GM21515 (cell line): Measurements from ENCODE around the gene SMCO3.

Experiments
- ATAC-seq: cut with Tn5 transposase; IDR thresholded peaks from one replicate; pipeline ENCODE4 v1.9.1; 2021; ENCODE audit not compliant: unreplicated experiment

Gene SMCO3

GRCh38 chr12:14828892-14829291, 14.9 kb upstream of the SMCO3 start:
- peak; percentile 67 for ATAC-seq

GRCh38 chr12:14827043-14827442, 13.1 kb upstream of the SMCO3 start:
- ATAC-seq, result no peak

- no peak for ATAC-seq
Observed at GRCh38 chr12:14826491-14826890, 12.5 kb upstream of the SMCO3 start.

GRCh38 chr12:14825256-14825655, 11.3 kb upstream of the SMCO3 start:
- no peak for ATAC-seq

GRCh38 chr12:14824012-14824634, 10.1 kb upstream of the SMCO3 start:
- no peak for ATAC-seq

- no peak for ATAC-seq
Observed at GRCh38 chr12:14811486-14811885, 2.5 kb downstream of the SMCO3 start.

GRCh38 chr12:14810953-14811483, 3.0 kb downstream of the SMCO3 start:
- ATAC-seq, result no peak

GRCh38 chr12:14810167-14810952, 3.6 kb downstream of the SMCO3 start:
- no peak for ATAC-seq

GRCh38 chr12:14803830-14804160, 10.2 kb downstream of the SMCO3 start:
- peak; percentile 17 for ATAC-seq

GRCh38 chr12:14803011-14803829, 10.8 kb downstream of the SMCO3 start, which contains the start of the genes C12orf60 and WBP11:
Gene C12orf60 (plus strand): TSS chr12:14803670. CDS start chr12:14822936, 19,266 bp downstream.
Gene WBP11 (minus strand): TSS chr12:14803478. CDS start chr12:14801383, 2,095 bp downstream.
- peak; percentile 100 for ATAC-seq

GRCh38 chr12:14802721-14803010, 11.3 kb downstream of the SMCO3 start:
- ATAC-seq, result no peak

GRCh38 chr12:14802247-14802646, 11.7 kb downstream of the SMCO3 start:
- no peak for ATAC-seq

- ATAC-seq, result no peak
Observed at GRCh38 chr12:14795028-14795448, 18.9 kb downstream of the SMCO3 start.

- ATAC-seq, result no peak
Observed at GRCh38 chr12:14785568-14785967, 28.4 kb downstream of the SMCO3 start.

GRCh38 chr12:14784471-14784870, 29.5 kb downstream of the SMCO3 start:
- no peak for ATAC-seq

- peak; percentile 51 for ATAC-seq
Observed at GRCh38 chr12:14782756-14783155, 31.2 kb downstream of the SMCO3 start.

GRCh38 chr12:14781563-14781962, 32.4 kb downstream of the SMCO3 start:
- no peak for ATAC-seq

GRCh38 chr12:14780859-14781258, 33.1 kb downstream of the SMCO3 start:
- no peak for ATAC-seq

- ATAC-seq, result no peak
Observed at GRCh38 chr12:14779834-14780233, 34.1 kb downstream of the SMCO3 start.

- no peak for ATAC-seq
Observed at GRCh38 chr12:14777271-14777670, 36.7 kb downstream of the SMCO3 start.

- no peak for ATAC-seq
Observed at GRCh38 chr12:14776236-14776961, 37.6 kb downstream of the SMCO3 start.
